DND-41 (cell line): ENCODE measurements around the gene TAOK2.

ENCODE experiments used
- ATAC-seq: fragments of 200-7000 bp; cut with Tn5 transposase; 3 replicates; pipeline ENCODE4 v1.9.1; 2021; ENCODE audit warnings: low read depth; ENCODE audit not compliant: insufficient read depth
- DNase-seq: peaks from one replicate; pipeline ENCODE4 v3.0.0-alpha.2; 2020
- H2AFZ ChIP-seq: 2 replicates; pipeline ENCODE4 v1.6.0; 2012; ENCODE audit warnings: low read depth, low read length
- H3K27ac ChIP-seq: 2 replicates; pipeline ENCODE4 v1.5.1; 2012; ENCODE audit warnings: low read length, inconsistent platforms
- H3K27me3 ChIP-seq: fragments of 200-600 bp; sonication (generic); 2 replicates; pipeline ENCODE4 v1.6.0; 2012; ENCODE audit warnings: low read length, mild to moderate bottlenecking, inconsistent platforms; ENCODE audit not compliant: insufficient read depth, poor library complexity
- H3K36me3 ChIP-seq: 2 replicates; pipeline ENCODE4 v1.5.1; 2012; ENCODE audit warnings: low read length, inconsistent platforms; ENCODE audit not compliant: insufficient read depth
- H3K4me1 ChIP-seq: 2 replicates; pipeline ENCODE4 v1.5.1; 2012; ENCODE audit warnings: mild to moderate bottlenecking, low read length; ENCODE audit not compliant: insufficient read depth
- H3K4me2 ChIP-seq: 2 replicates; pipeline ENCODE4 v1.6.0; 2012; ENCODE audit warnings: mild to moderate bottlenecking, moderate library complexity, low read length, inconsistent platforms; ENCODE audit not compliant: insufficient read depth
- H3K4me3 ChIP-seq, 2 experiments: fragments of 200-600 bp in 1 of 2; shearing (Covaris generic) in 1 of 2; 2 replicates each; pipeline ENCODE4 v1.5.1; 2012 to 2016; ENCODE audit warnings: inconsistent platforms in 2 of 2, low read length in 2 of 2, mild to moderate bottlenecking in 2 of 2, low read depth in 1 of 2, moderate library complexity in 1 of 2
- H3K79me2 ChIP-seq: 2 replicates; pipeline ENCODE4 v1.6.0; 2012; ENCODE audit warnings: low read length, inconsistent platforms; ENCODE audit not compliant: insufficient read depth
- H3K9ac ChIP-seq: 2 replicates; pipeline ENCODE4 v1.6.0; 2012; ENCODE audit warnings: low read depth, mild to moderate bottlenecking, inconsistent platforms, low read length, moderate library complexity
- H3K9me3 ChIP-seq: 2 replicates; pipeline ENCODE4 v1.5.1; 2012; ENCODE audit warnings: low read length, moderate library complexity, mild to moderate bottlenecking, inconsistent platforms; ENCODE audit not compliant: insufficient read depth, severe bottlenecking
- H4K20me1 ChIP-seq: 2 replicates; pipeline ENCODE4 v1.6.0; 2012; ENCODE audit warnings: low read length; ENCODE audit not compliant: insufficient read depth
- CTCF ChIP-seq: IDR thresholded peaks from 2 replicates; pipeline ENCODE4 v1.5.1; 2012; ENCODE audit warnings: borderline replicate concordance, low read length, moderate library complexity, mild to moderate bottlenecking; ENCODE audit not compliant: poor library complexity, severe bottlenecking; ENCODE audit errors: extremely low read depth
- EZH2 ChIP-seq: IDR thresholded peaks from 3 replicates; pipeline ENCODE4 v1.6.1; 2012; ENCODE audit warnings: borderline replicate concordance, low read depth, mild to moderate bottlenecking, moderate library complexity, low read length, inconsistent platforms; ENCODE audit not compliant: severe bottlenecking

TAOK2 gene

GRCh38 chr16:29973384-29974246 lies at the start of gene TAOK2:
Gene TAOK2 (plus strand): TSS chr16:29973868. CDS start chr16:29977773, 3,905 bp downstream.
- TF ChIP-seq CTCF (no peak), EZH2 (no peak)
- peak; percentile 94 for ATAC-seq
- H3K27ac ChIP-seq, result peak within 1 kb of the TSS; percentile 88

GRCh38 chr16:29925105-29925756 lies 48.4 kb upstream of the TAOK2 start:
- Histone ChIP-seq H3K27me3 (no peaks in the 10 kb centered on the region), H3K9me3 (no peaks in the 10 kb centered on the region), H2AFZ (peak overlapping the region; percentile 99; the same call in 1 of the 2 replicates), H3K9ac (peak overlapping the region; percentile 89), H3K4me2 (peak overlapping the region; percentile 99), H3K4me1 (peaks cover 33% of the 10 kb centered on the region), H3K4me3 (peak overlapping the region; percentile 98 to 100), H4K20me1 (peaks cover 17% of the 10 kb centered on the region), H3K79me2 (peaks cover 46% of the 10 kb centered on the region), H3K36me3 (peaks cover 30% of the 10 kb centered on the region), H3K27ac (peak overlapping the region; percentile 65)
- ATAC-seq (peak; percentile 9; the same call in 2 of the 3 replicates), DNase-seq (no peak)
- TF ChIP-seq CTCF (no peak), EZH2 (no peak)

More at GRCh38 chr16:29973384-29974246, at the start of gene TAOK2:
- Histone ChIP-seq H3K36me3 (peaks cover 43% of the 10 kb centered on the region), H4K20me1 (peaks cover 42% of the 10 kb centered on the region), H3K4me2 (peak within 1 kb of the TSS; percentile 79), H3K9ac (peak within 1 kb of the TSS; percentile 90), H3K4me3 (peak within 1 kb of the TSS; percentile 80 to 92), H3K27me3 (no peaks in the 10 kb centered on the region), H3K4me1 (peaks cover 45% of the 10 kb centered on the region), H3K79me2 (peaks cover 49% of the 10 kb centered on the region), H3K9me3 (no peaks in the 10 kb centered on the region), H2AFZ (peak within 1 kb of the TSS; percentile 97)
- peak; percentile 100 for DNase-seq

GRCh38 chr16:29925781-29926710 lies 47.6 kb upstream of the TAOK2 start, which contains the start of gene KCTD13:
Gene KCTD13 (minus strand): TSS chr16:29926226. CDS start chr16:29926033, 193 bp downstream.
- Histone ChIP-seq H2AFZ (peak within 1 kb of the TSS; percentile 99), H3K4me2 (peak within 1 kb of the TSS; percentile 99), H3K9ac (peak within 1 kb of the TSS; percentile 89), H3K36me3 (peaks cover 22% of the 10 kb centered on the region), H4K20me1 (peaks cover 13% of the 10 kb centered on the region), H3K9me3 (no peaks in the 10 kb centered on the region), H3K4me1 (peaks cover 33% of the 10 kb centered on the region), H3K27me3 (no peaks in the 10 kb centered on the region), H3K27ac (peak within 1 kb of the TSS; percentile 94), H3K4me3 (peak within 1 kb of the TSS; percentile 98 to 100), H3K79me2 (peaks cover 42% of the 10 kb centered on the region)
- ATAC-seq (peak; percentile 87), DNase-seq (peak; percentile 91)
- TF ChIP-seq EZH2, result no peak
- TF ChIP-seq CTCF, result no peak
